Esophagus muscularis mucosa (tissue), 4 donors: Measurements from ENCODE around the gene XPNPEP1. TPM values are rescaled to one million over a fixed set of nuclear protein-coding genes. Genes with fewer than 3 reads are reported as not detected.

ENCODE experiments used
- DNase-seq: peaks from one replicate; pipeline ENCODE4 v3.0.0-alpha.2; 2017; ENCODE audit errors: extremely low spot score
- H3K27ac ChIP-seq, 4 donors: fragments of 200-600 bp; sonication (generic); replicated peaks in 1 of 4; 1 replicate in 3 of 4; 2 replicates in 1 of 4; pipeline ENCODE4 v1.5.1; 2016 to 2019; ENCODE audit warnings: mild to moderate bottlenecking in 1 of 4
- H3K27me3 ChIP-seq, 4 donors: fragments of 200-600 bp; sonication (generic); one replicate each; pipeline versions ENCODE4 v1.5.1 to v1.6.0; 2016 to 2019
- H3K36me3 ChIP-seq, 4 donors: fragments of 200-600 bp; sonication (generic); one replicate each; pipeline ENCODE4 v1.5.1; 2016 to 2019
- H3K4me1 ChIP-seq, 4 donors: fragments of 200-600 bp; sonication (generic); one replicate each; pipeline ENCODE4 v1.5.1; 2016 to 2019
- H3K4me3 ChIP-seq, 4 donors: fragments of 200-600 bp; sonication (generic); 1 replicate in 2 of 4; 2 replicates in 2 of 4; pipeline ENCODE4 v1.5.1; 2016 to 2019; ENCODE audit warnings: mild to moderate bottlenecking in 4 of 4, moderate library complexity in 1 of 4
- H3K9me3 ChIP-seq, 4 donors: fragments of 200-600 bp; sonication (generic); 1 replicate in 3 of 4; 2 replicates in 1 of 4; pipeline ENCODE4 v1.5.1; 2016 to 2019
- EP300 ChIP-seq: sonication (generic); formaldehyde crosslinking; IDR thresholded peaks from one replicate; pipeline ENCODE4 v1.6.1; 2017; ENCODE audit warnings: antibody characterized with exemption
- POLR2A ChIP-seq: fragments of 450-650 bp; IDR thresholded peaks from one replicate; pipeline ENCODE4 v1.6.1; 2017; ENCODE audit warnings: antibody characterized with exemption, moderate library complexity, mild to moderate bottlenecking, low read depth
- POLR2AphosphoS5 ChIP-seq, 2 donors: sonication (generic); formaldehyde crosslinking; IDR thresholded peaks; one replicate each; pipeline ENCODE4 v1.6.1; 2017; ENCODE audit warnings: antibody characterized with exemption in 2 of 2
- WGBS: methylation state at CpG from one replicate; pipeline ENCODE4 v1.1.5; 2018; 5-methylcytosine and 5-hydroxymethylcytosine counted together
- intact Hi-C: fragments of 100-400 bp; cut with DNase I; formaldehyde crosslinking; loops from one replicate; pipeline ENCODE4 v1.15.1; 2023
- total RNA-seq, 4 donors: library from RNA; depleted of rRNA; stranded (reverse); fragments of >200 nt; gene quantifications; one replicate each; pipeline versions ENCODE4 v1.1.0 to v1.2.1, GENCODE V29; 2016
- TF ChIP-seq, protein P1 (sequence below), 3 experiments: fragments of 200-600 bp in 2 of 3; fragments of 450-650 bp in 1 of 3; sonication (generic) in 2 of 3; IDR thresholded peaks; one replicate each; pipeline ENCODE4 v1.5.1; 2017 to 2019; ENCODE audit warnings: antibody characterized with exemption in 3 of 3, mild to moderate bottlenecking in 2 of 3, moderate library complexity in 1 of 3

XPNPEP1 gene
- total RNA-seq, 4 donors from 2014 or later: 43.2 to 61.9 (median 48.8) TPM

DNA sequence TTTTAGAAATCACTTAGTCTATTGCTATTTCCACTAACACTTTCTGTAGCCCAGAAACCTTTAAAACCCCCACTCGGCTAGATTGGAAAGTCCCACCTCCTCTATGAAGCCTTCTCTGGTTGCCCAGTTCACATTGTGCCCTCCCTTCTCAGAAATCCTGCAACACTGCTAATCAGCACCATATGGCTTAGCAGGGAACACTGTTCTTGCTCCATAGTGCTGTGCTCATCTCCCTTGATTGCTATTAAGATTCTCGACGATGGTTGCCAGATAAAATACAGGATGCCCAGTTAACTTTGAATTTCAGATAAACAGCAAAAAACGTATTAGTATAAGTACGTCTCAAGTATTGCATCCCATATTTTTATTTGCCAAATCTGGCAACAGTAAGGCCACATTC, 40.1 kb upstream of the XPNPEP1 start:
- H3K36me3 ChIP-seq: no peaks in the 10 kb centered on the region
- H3K4me3 ChIP-seq: no peak overlapping the region
- no peaks in the 10 kb centered on the region for H3K9me3 ChIP-seq
- no peaks in the 10 kb centered on the region for H3K27me3 ChIP-seq
- TF ChIP-seq POLR2AphosphoS5 (IDR thresholded peaks at IDR 0.05) (no peak), EP300 (no peak), POLR2A (no peak)
- TF ChIP-seq, protein P1, sequence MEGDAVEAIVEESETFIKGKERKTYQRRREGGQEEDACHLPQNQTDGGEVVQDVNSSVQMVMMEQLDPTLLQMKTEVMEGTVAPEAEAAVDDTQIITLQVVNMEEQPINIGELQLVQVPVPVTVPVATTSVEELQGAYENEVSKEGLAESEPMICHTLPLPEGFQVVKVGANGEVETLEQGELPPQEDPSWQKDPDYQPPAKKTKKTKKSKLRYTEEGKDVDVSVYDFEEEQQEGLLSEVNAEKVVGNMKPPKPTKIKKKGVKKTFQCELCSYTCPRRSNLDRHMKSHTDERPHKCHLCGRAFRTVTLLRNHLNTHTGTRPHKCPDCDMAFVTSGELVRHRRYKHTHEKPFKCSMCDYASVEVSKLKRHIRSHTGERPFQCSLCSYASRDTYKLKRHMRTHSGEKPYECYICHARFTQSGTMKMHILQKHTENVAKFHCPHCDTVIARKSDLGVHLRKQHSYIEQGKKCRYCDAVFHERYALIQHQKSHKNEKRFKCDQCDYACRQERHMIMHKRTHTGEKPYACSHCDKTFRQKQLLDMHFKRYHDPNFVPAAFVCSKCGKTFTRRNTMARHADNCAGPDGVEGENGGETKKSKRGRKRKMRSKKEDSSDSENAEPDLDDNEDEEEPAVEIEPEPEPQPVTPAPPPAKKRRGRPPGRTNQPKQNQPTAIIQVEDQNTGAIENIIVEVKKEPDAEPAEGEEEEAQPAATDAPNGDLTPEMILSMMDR (IDR thresholded peaks at IDR 0.05): no peak
- DNase-seq: no peak
- H3K27ac ChIP-seq: no peak overlapping the region
- H3K4me1 ChIP-seq: peaks cover 20 to 38% (median 35%) of the 10 kb centered on the region in 4 donors
- WGBS: 89% methylated on average over 5 of the region's 5 CpGs
- intact Hi-C loops: no loop called here

DNA sequence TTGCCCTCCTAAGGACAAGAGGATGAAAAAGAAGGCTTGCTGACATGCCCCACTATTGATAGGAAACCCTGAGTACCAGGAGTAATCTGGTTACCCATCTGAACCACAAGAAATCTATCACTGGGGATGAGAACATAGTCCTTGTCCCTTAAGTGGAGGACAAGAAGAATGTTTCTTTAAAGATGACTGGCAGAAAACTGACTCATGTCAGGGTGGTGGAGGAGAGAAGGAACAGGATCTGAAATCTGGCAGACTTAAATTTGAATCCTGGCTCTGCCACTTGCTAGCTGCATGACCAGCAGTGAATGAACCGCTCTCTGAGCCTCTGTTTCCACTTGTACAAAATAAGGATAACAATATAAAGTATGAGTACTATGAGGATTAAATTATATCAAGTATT, 38.9 kb upstream of the XPNPEP1 start:
- Histone ChIP-seq H3K4me3 (no peak overlapping the region), H3K27ac (no peak overlapping the region), H3K27me3 (no peaks in the 10 kb centered on the region), H3K36me3 (no peaks in the 10 kb centered on the region), H3K4me1 (peaks cover 10 to 29% (median 26%) of the 10 kb centered on the region in 4 donors), H3K9me3 (no peaks in the 10 kb centered on the region)
- intact Hi-C loops: no loop called here
- TF ChIP-seq, protein P1 (IDR thresholded peaks at IDR 0.05): no peak
- TF ChIP-seq POLR2A (no peak), EP300 (no peak), POLR2AphosphoS5 (IDR thresholded peaks at IDR 0.05) (no peak)
- no peak for DNase-seq
- 91% methylated on average over 1 of the region's 1 CpG for WGBS

DNA sequence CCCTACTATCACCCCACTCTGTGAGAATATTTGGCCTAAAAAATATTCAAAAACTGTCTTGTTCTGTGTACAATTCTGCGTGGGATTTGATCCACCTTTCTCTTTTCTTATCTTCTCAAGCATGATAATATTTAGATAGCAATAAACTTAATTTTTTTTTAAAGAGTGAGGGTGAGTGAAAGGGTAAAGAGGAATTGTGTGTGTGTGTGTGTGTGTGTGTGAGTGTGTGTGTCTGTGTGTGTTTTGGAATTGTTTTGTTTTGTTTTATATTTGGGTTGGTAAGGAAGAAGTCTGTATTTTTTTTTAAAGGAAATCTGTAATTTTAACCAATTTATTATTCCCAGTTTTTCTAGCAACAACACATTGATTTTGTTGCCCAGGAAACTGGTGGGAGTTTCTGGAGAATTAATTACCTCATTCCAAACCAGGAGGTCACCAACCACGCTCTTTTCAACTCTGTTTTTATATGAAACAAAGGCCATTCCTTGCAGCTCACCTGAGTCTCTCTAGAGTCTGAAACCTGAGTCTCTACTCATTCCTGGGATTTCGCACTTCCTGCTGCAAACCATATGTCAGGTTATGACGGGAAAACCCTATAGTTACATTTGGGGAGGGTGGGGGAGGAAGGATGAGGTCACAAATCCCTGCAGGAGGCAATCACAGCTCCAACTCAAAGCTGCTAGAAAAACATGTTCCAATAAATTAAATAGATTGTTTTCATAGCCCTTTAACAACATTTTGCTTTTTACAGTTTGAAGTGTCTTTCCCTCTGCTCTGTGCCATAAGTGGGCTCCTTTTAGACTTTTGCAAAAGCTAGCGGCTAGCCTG, 38.1 kb upstream of the XPNPEP1 start:
- Histone ChIP-seq H3K9me3 (no peaks in the 10 kb centered on the region), H3K27me3 (no peaks in the 10 kb centered on the region), H3K36me3 (no peaks in the 10 kb centered on the region), H3K4me3 (no peak overlapping the region), H3K4me1 (peaks cover 2 to 22% (median 21%) of the 10 kb centered on the region in 4 donors), H3K27ac (no peak overlapping the region)
- intact Hi-C loops: no loop called here
- TF ChIP-seq POLR2A: no peak
- no peak for TF ChIP-seq POLR2AphosphoS5 (IDR thresholded peaks at IDR 0.05)
- WGBS: 70% methylated on average over 5 of the region's 5 CpGs
- DNase-seq: no peak

DNA sequence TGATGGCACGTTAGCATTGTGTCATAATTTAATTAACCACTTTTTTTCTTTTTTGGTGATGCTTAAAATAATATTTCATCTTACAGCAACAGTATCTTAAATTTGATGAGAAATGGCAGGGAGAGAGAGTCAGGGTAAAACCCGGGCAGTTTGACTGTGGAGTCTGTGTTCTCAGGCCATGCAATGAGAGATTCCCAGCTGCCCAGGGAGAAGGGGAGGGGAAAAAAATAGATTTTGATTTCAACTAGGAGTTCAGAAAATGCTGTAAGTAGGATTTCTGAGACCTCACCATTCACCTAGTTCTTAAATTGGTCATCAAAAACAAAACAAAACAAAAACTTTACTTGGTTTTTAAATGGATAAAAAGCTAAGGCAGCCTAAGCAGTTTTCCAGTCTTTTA, 37.4 kb upstream of the XPNPEP1 start:
- intact Hi-C loops: no loop called here
- Histone ChIP-seq H3K27ac (no peak overlapping the region), H3K36me3 (no peaks in the 10 kb centered on the region), H3K4me1 (peaks cover 0 to 16% (median 16%) of the 10 kb centered on the region in 4 donors), H3K27me3 (no peaks in the 10 kb centered on the region), H3K4me3 (no peak overlapping the region), H3K9me3 (no peaks in the 10 kb centered on the region)
- TF ChIP-seq, protein P1 (IDR thresholded peaks at IDR 0.05): no peak
- TF ChIP-seq POLR2AphosphoS5 (IDR thresholded peaks at IDR 0.05) (no peak), EP300 (no peak), POLR2A (no peak)
- WGBS: 71% methylated on average over 2 of the region's 2 CpGs
- no peak for DNase-seq

DNA sequence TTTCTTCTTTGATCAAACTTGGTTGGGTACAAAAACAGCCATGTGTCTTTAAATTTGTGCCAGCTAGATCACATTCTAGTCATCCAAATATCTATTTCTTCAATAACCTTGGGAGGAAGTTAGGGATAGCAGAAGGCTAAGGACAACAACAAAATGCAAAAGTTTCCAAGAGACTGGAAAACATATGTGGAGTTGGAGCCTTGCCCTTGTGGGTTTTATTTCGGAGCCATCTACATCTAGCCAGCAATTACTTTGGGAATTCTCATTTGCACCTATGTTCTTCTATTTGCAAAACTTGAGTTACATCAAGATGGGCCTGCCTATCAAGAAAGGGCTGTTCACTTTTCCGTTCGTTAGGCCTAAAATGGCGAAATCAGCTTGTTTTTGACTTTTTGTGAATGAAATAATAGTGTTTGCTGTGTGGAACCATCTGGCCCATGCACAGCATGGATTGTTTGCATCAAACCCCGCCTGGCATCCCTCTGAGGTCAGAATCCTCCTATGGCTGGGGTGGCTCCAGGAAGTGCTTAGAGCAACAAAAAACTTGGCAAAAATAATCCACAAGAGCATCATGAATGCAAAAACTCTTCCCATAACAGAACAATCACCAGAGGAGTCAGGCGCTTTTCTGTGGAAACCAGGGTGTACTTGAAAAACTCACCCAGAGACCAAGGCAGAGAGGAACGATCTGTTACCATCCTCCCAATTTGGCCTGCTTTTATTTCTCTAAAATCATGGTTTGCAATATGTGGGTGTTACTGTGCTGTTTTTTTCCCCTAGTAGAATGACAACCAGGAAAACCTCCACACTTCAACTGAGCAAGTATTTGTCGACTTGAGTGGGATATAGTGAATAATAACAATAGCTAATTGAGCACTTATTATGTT, 36.2 kb upstream of the XPNPEP1 start:
- Histone ChIP-seq H3K27me3 (no peaks in the 10 kb centered on the region), H3K36me3 (no peaks in the 10 kb centered on the region), H3K4me1 (peaks cover 0 to 8% (median 8%) of the 10 kb centered on the region in 4 donors), H3K9me3 (no peaks in the 10 kb centered on the region), H3K27ac (no peak overlapping the region), H3K4me3 (no peak overlapping the region)
- WGBS: 91% methylated on average over 8 of the region's 8 CpGs
- DNase-seq: no peak
- no peak for TF ChIP-seq EP300
- intact Hi-C loops: no loop called here
